IMR-90 (cell line): ENCODE data around the gene WDR45B. TPM values are rescaled to one million over a fixed set of nuclear protein-coding genes. Genes with fewer than 3 reads are reported as not detected.
A peak's percentile ranks its signal among the peaks of the same experiment; 100 is the strongest.

ENCODE experiments used
- ATAC-seq: fragments of 200-7000 bp; cut with Tn5 transposase; 2 replicates; pipeline ENCODE4 v1.9.1; 2020; ENCODE audit warnings: low read depth, mild to moderate bottlenecking, moderate library complexity
- BruUV-seq: library from RNA; stranded (reverse); fragments of 400-500 nt; replicated peaks from 2 replicates; lab custom pipeline; 2021; lab: Mats Ljungman, UMichigan
- CTCF ChIA-PET: fragments of 300-600 bp; formaldehyde crosslinking; extraction: SDS; loops from one replicate; lab custom pipeline; 2021; ENCODE audit warnings: antibody characterized with exemption; lab: Yijun Ruan, JAX
- POLR2A ChIA-PET: fragments of 300-600 bp; sonication (Branson Sonifier 250); formaldehyde crosslinking; loops from one replicate; lab custom pipeline; 2022; ENCODE audit warnings: antibody characterized with exemption; ENCODE audit not compliant: unreplicated experiment; lab: Charles Lee
- DNase-seq: peaks from one replicate; pipeline ENCODE4 v3.0.0; 2013
- H2AFZ ChIP-seq: replicated peaks from 2 replicates; pipeline ENCODE3; 2013; ENCODE audit warnings: low read length, mild to moderate bottlenecking; ENCODE audit not compliant: poor library complexity
- H2AK5ac ChIP-seq: 2 replicates; pipeline ENCODE4 v1.6.1; 2013; ENCODE audit warnings: low read depth, low read length, inconsistent platforms
- H2AK9ac ChIP-seq: replicated peaks from 2 replicates; pipeline ENCODE3; 2013; ENCODE audit warnings: mild to moderate bottlenecking, low read depth, low read length, moderate library complexity; ENCODE audit not compliant: poor library complexity
- H2BK120ac ChIP-seq: 2 replicates; pipeline ENCODE4 v1.6.1; 2013; ENCODE audit warnings: low read depth, low read length, inconsistent platforms
- H2BK15ac ChIP-seq: 3 replicates; pipeline ENCODE4 v1.6.1; 2013; ENCODE audit warnings: low read depth, low read length, inconsistent platforms
- H2BK20ac ChIP-seq: 2 replicates; pipeline ENCODE4 v1.6.1; 2013; ENCODE audit warnings: low read depth, mild to moderate bottlenecking, inconsistent platforms, low read length, moderate library complexity
- H2BK5ac ChIP-seq: 2 replicates; pipeline ENCODE4 v1.6.1; 2013; ENCODE audit warnings: mild to moderate bottlenecking, low read depth, low read length, inconsistent platforms; ENCODE audit not compliant: poor library complexity, severe bottlenecking
- H3K14ac ChIP-seq: replicated peaks from 2 replicates; pipeline ENCODE4 v1.6.1; 2013; ENCODE audit warnings: low read depth, low read length, inconsistent platforms
- H3K18ac ChIP-seq: 2 replicates; pipeline ENCODE4 v1.6.1; 2013; ENCODE audit warnings: low read depth, low read length, control low read depth
- H3K23ac ChIP-seq: 2 replicates; pipeline ENCODE4 v1.6.1; 2013; ENCODE audit warnings: low read depth, low read length, inconsistent platforms
- H3K27ac ChIP-seq: 2 replicates; pipeline ENCODE4 v1.5.1; 2013; ENCODE audit warnings: mild to moderate bottlenecking, control low read depth, low read length; ENCODE audit not compliant: insufficient read depth
- H3K27me3 ChIP-seq: 2 replicates; pipeline ENCODE4 v1.6.1; 2013; ENCODE audit warnings: low read length; ENCODE audit not compliant: control insufficient read depth, insufficient read depth
- H3K36me3 ChIP-seq: 2 replicates; pipeline ENCODE4 v1.6.1; 2013; ENCODE audit warnings: low read length, mixed read lengths; ENCODE audit not compliant: control insufficient read depth, insufficient read depth
- H3K4ac ChIP-seq: 2 replicates; pipeline ENCODE4 v1.6.1; 2013; ENCODE audit warnings: low read depth, low read length, inconsistent platforms
- H3K4me1 ChIP-seq: 2 replicates; pipeline ENCODE4 v1.6.1; 2013; ENCODE audit warnings: low read length, mixed read lengths; ENCODE audit not compliant: control insufficient read depth, insufficient read depth
- H3K4me2 ChIP-seq: 2 replicates; pipeline ENCODE4 v1.6.1; 2013; ENCODE audit warnings: low read depth, mild to moderate bottlenecking, control low read depth, low read length, moderate library complexity
- H3K4me3 ChIP-seq: 2 replicates; pipeline ENCODE4 v1.5.1; 2013; ENCODE audit warnings: low read depth, mild to moderate bottlenecking, control low read depth, low read length, moderate library complexity; ENCODE audit not compliant: insufficient read depth
- H3K56ac ChIP-seq: 2 replicates; pipeline ENCODE4 v1.6.1; 2013; ENCODE audit warnings: low read length, inconsistent platforms; ENCODE audit not compliant: insufficient read depth; ENCODE audit errors: extremely low read depth
- H3K79me1 ChIP-seq, 2 experiments: 2 replicates each; pipeline ENCODE4 v1.6.1; 2013; ENCODE audit warnings: low read length in 2 of 2, inconsistent platforms in 1 of 2, low read depth in 1 of 2
- H3K9ac ChIP-seq: 2 replicates; pipeline ENCODE4 v1.6.1; 2013; ENCODE audit warnings: low read depth, low read length, control low read depth
- H3K9me1 ChIP-seq: 2 replicates; pipeline ENCODE4 v1.6.1; 2013; ENCODE audit warnings: low read length, inconsistent platforms; ENCODE audit not compliant: insufficient read depth
- H3K9me3 ChIP-seq: 2 replicates; pipeline ENCODE4 v1.6.1; 2013; ENCODE audit warnings: low read length; ENCODE audit not compliant: control insufficient read depth, insufficient read depth
- H4K20me1 ChIP-seq: 2 replicates; pipeline ENCODE4 v1.6.1; 2013; ENCODE audit warnings: low read length, inconsistent platforms; ENCODE audit not compliant: insufficient read depth
- H4K5ac ChIP-seq: 2 replicates; pipeline ENCODE4 v1.6.1; 2013; ENCODE audit warnings: mild to moderate bottlenecking, low read depth, low read length, control low read depth
- H4K8ac ChIP-seq, 2 experiments: 2 replicates each; pipeline ENCODE4 v1.6.1; 2013; ENCODE audit warnings: low read depth in 2 of 2, low read length in 2 of 2, control low read depth in 1 of 2, inconsistent platforms in 1 of 2
- H4K91ac ChIP-seq: 2 replicates; pipeline ENCODE4 v1.6.1; 2013; ENCODE audit warnings: low read depth, low read length, inconsistent platforms; ENCODE audit not compliant: insufficient read depth
- CEBPB ChIP-seq: IDR thresholded peaks from 2 replicates; pipeline ENCODE4 v1.6.1; 2012; ENCODE audit warnings: low read depth, low read length, improper control_type of control experiment
- CHD1 ChIP-seq: IDR thresholded peaks from 2 replicates; pipeline ENCODE4 v1.6.1; 2012; ENCODE audit warnings: low read depth, low read length, improper control_type of control experiment
- FOS ChIP-seq: fragments of 150-350 bp; IDR thresholded peaks from 2 replicates; pipeline ENCODE4 v1.6.1; 2016; ENCODE audit warnings: low read depth, low read length
- MXI1 ChIP-seq: IDR thresholded peaks from 2 replicates; pipeline ENCODE4 v1.6.1; 2012; ENCODE audit warnings: low read depth, mild to moderate bottlenecking, low read length, moderate library complexity, borderline replicate concordance
- POLR2A ChIP-seq: IDR thresholded peaks from 2 replicates; pipeline ENCODE4 v1.6.1; 2012; ENCODE audit warnings: mild to moderate bottlenecking, low read depth, low read length
- RCOR1 ChIP-seq: IDR thresholded peaks from 2 replicates; pipeline ENCODE4 v1.6.1; 2012; ENCODE audit warnings: mild to moderate bottlenecking, low read length, improper control_type of control experiment; ENCODE audit not compliant: insufficient replicate concordance
- WGBS, 2 experiments: methylation state at CpG; one replicate each; pipeline versions ENCODE4 v1.1.5 to v1.1.7; 2013; ENCODE audit warnings: missing lambda C conversion rate in 2 of 2; ENCODE audit not compliant: insufficient read length in 1 of 2; ENCODE audit errors: extremely low coverage in 2 of 2; 5-methylcytosine and 5-hydroxymethylcytosine counted together
- dilution Hi-C: fragments of 300-500 bp; cut with HindIII; formaldehyde crosslinking; loops from one replicate; pipeline ENCODE4 v1.14.3; 2018; ENCODE audit warnings: low sequenced_read_pairs; ENCODE audit not compliant: unreplicated experiment
- in situ Hi-C: fragments of 300-500 bp; cut with MboI; formaldehyde crosslinking; loops from 3 replicates; pipeline ENCODE4 v1.14.3; 2019; ENCODE audit warnings: low sequenced_read_pairs, inconsistent platforms, mixed read lengths
- intact Hi-C: fragments of 100-400 bp; cut with micrococcal nuclease; formaldehyde crosslinking; loops from 2 replicates; pipeline ENCODE4 v1.10.0; 2022
- polyA plus RNA-seq, 3 experiments: library from polyadenylated mRNA; depleted of rRNA; stranded (reverse); fragments of >200 nt; gene quantifications; 2 replicates each; pipeline ENCODE4 v1.2.3, GENCODE V29; 2012; ENCODE audit warnings: low replicate concordance in 1 of 3
- total RNA-seq: library from RNA; depleted of rRNA; stranded (reverse); fragments of >200 nt; gene quantifications from 2 replicates; pipeline ENCODE4 v1.2.3, GENCODE V29; 2012

Gene WDR45B
- total and polyA plus RNA-seq, 2 of the 4 experiments (the other 2 are of a cell fraction): 98.2 to 110 TPM

GRCh38 chr17:82596296-82596695 lies 51.9 kb downstream of the WDR45B start:
- Histone ChIP-seq H3K9me3 (no peaks in the 10 kb centered on the region), H3K14ac (no peak overlapping the region), H3K23ac (no peak overlapping the region), H3K79me1 (peaks cover 21 to 72% of the 10 kb centered on the region in 2 experiments; a peak in 3 of 4 replicates), H4K91ac (no peak overlapping the region), H4K8ac (no peak overlapping the region), H3K27ac (no peak overlapping the region), H3K56ac (no peak overlapping the region), H3K4me1 (peaks cover 11% of the 10 kb centered on the region), H3K4me3 (no peak overlapping the region), H3K4me2 (no peak overlapping the region), H3K18ac (no peak overlapping the region), H3K36me3 (peaks cover 56% of the 10 kb centered on the region), H3K9ac (no peak overlapping the region), H2AK9ac (peak overlapping the region; percentile 65), H2AFZ (no peak overlapping the region), H3K9me1 (peaks cover 10% of the 10 kb centered on the region), H2BK5ac (no peak overlapping the region), H2BK120ac (no peak overlapping the region), H4K5ac (no peak overlapping the region), H3K27me3 (no peaks in the 10 kb centered on the region), H2AK5ac (no peak overlapping the region), H3K4ac (no peak overlapping the region), H2BK15ac (no peak overlapping the region), H2BK20ac (no peak overlapping the region), H4K20me1 (peaks cover 17% of the 10 kb centered on the region)
- no peak for TF ChIP-seq FOS
- TF ChIP-seq RCOR1: no peak
- no peak for TF ChIP-seq POLR2A
- no peak for TF ChIP-seq MXI1
- TF ChIP-seq CHD1: no peak
- TF ChIP-seq CEBPB: no peak
- dilution Hi-C loops (no loop called here), intact Hi-C loops (no loop called here), in situ Hi-C loops (no loop called here)
- DNase-seq: no peak
- ChIA-PET POLR2A (no interaction called here), CTCF (no interaction called here)
- BruUV-seq: no TSS peak
- WGBS, 2 experiments: 83% methylated on average over 6 of the region's 16 CpGs; no CpG with 5 or more reads in 1 of the 2 experiments
- ATAC-seq: no peak
